GM18505 (cell line): ENCODE measurements around the gene TCP11L2.
A peak's percentile ranks its signal among the peaks of the same experiment; 100 is the strongest.

ENCODE experiments used
- ATAC-seq: cut with Tn5 transposase; IDR thresholded peaks from one replicate; pipeline ENCODE4 v1.9.1; 2021; ENCODE audit not compliant: unreplicated experiment
- POLR2A ChIP-seq: IDR thresholded peaks from 4 replicates; pipeline ENCODE4 v1.6.1; 2011; ENCODE audit warnings: borderline replicate concordance; ENCODE audit not compliant: insufficient read depth, insufficient read length; ENCODE audit errors: extremely low read depth

Gene TCP11L2

GRCh38 chr12:106288494-106289195 lies 13.9 kb upstream of the TCP11L2 start:
- no peak for TF ChIP-seq POLR2A
- ATAC-seq = no peak

- no peak for ATAC-seq
- no peak for TF ChIP-seq POLR2A
Measured at GRCh38 chr12:106289196-106289681, 13.3 kb upstream of the TCP11L2 start.

- no peak for TF ChIP-seq POLR2A
- no peak for ATAC-seq
Measured at GRCh38 chr12:106290666-106291065, 11.9 kb upstream of the TCP11L2 start.

- no peak for ATAC-seq
- TF ChIP-seq POLR2A = no peak
Measured at GRCh38 chr12:106291342-106291741, 11.2 kb upstream of the TCP11L2 start.

- no peak for TF ChIP-seq POLR2A
- no peak for ATAC-seq
Measured at GRCh38 chr12:106292339-106292738, 10.2 kb upstream of the TCP11L2 start.

- ATAC-seq = no peak
Measured at GRCh38 chr12:106296179-106296877, 6.2 kb upstream of the TCP11L2 start.

GRCh38 chr12:106297075-106297474 lies 5.5 kb upstream of the TCP11L2 start:
- TF ChIP-seq POLR2A = no peak
- ATAC-seq = no peak

More at GRCh38 chr12:106296179-106296877, 6.2 kb upstream of the TCP11L2 start:
- TF ChIP-seq POLR2A = no peak

GRCh38 chr12:106297681-106298080 lies 4.9 kb upstream of the TCP11L2 start:
- TF ChIP-seq POLR2A = no peak

GRCh38 chr12:106299202-106299774 lies 3.2 kb upstream of the TCP11L2 start:
- TF ChIP-seq POLR2A = no peak
- no peak for ATAC-seq

More at GRCh38 chr12:106297681-106298080, 4.9 kb upstream of the TCP11L2 start:
- no peak for ATAC-seq

GRCh38 chr12:106300761-106301160 lies 1.8 kb upstream of the TCP11L2 start:
- TF ChIP-seq POLR2A = no peak
- ATAC-seq = no peak

GRCh38 chr12:106301241-106301610 lies 1.3 kb upstream of the TCP11L2 start:
- TF ChIP-seq POLR2A = no peak
- no peak for ATAC-seq

GRCh38 chr12:106301611-106302321 lies 767 bp upstream of the TCP11L2 start:
- TF ChIP-seq POLR2A = no peak
- ATAC-seq = peak; percentile 47

GRCh38 chr12:106303202-106303820 lies 778 bp downstream of the TCP11L2 start:
- no peak for ATAC-seq
- no peak for TF ChIP-seq POLR2A

GRCh38 chr12:106304001-106304421 lies 1.5 kb downstream of the TCP11L2 start:
- no peak for ATAC-seq

More at GRCh38 chr12:106304001-106304421, 1.5 kb downstream of the TCP11L2 start:
- no peak for TF ChIP-seq POLR2A
